H1 (cell line): Measurements from ENCODE around the gene DHX32. TPM values are rescaled to one million over a fixed set of nuclear protein-coding genes. Genes with fewer than 3 reads are reported as not detected.

Experiments used
- CTCF ChIA-PET: fragments of 300-600 bp; sonication (Branson Sonifier 250); formaldehyde crosslinking; loops from one replicate; lab custom pipeline; 2021; ENCODE audit not compliant: partially characterized antibody; lab: Charles Lee
- POLR2A ChIA-PET: fragments of 300-600 bp; sonication (Branson Sonifier 250); formaldehyde crosslinking; loops from one replicate; lab custom pipeline; 2021; ENCODE audit warnings: inconsistent platforms; ENCODE audit not compliant: partially characterized antibody; lab: Charles Lee
- DNase-seq, 2 experiments: peaks; one replicate each; pipeline versions ENCODE4 v3.0.0 to v3.0.0-alpha.2; 2010 to 2022; ENCODE audit warnings: low spot score in 2 of 2, low read depth in 1 of 2, mixed read lengths in 1 of 2
- FAIRE-seq: peaks from 2 replicates; lab custom pipeline; 2011; peaks lifted over from hg19 to GRCh38; lab: Jason Lieb, UNC
- H2AFZ ChIP-seq: 2 replicates; pipeline ENCODE4 v1.8.1; 2012; ENCODE audit warnings: low read length, inconsistent platforms
- H2AK5ac ChIP-seq: 2 replicates; pipeline ENCODE4 v1.6.1; 2013; ENCODE audit warnings: low read depth, low read length
- H2BK120ac ChIP-seq: replicated peaks from 2 replicates; pipeline ENCODE3; 2013; ENCODE audit warnings: low read depth, low read length, inconsistent platforms
- H2BK12ac ChIP-seq: 2 replicates; pipeline ENCODE4 v1.6.1; 2013; ENCODE audit warnings: low read depth, low read length
- H2BK15ac ChIP-seq: 2 replicates; pipeline ENCODE4 v1.6.1; 2013; ENCODE audit warnings: low read length
- H2BK20ac ChIP-seq: 2 replicates; pipeline ENCODE4 v1.6.1; 2013; ENCODE audit warnings: low read length
- H2BK5ac ChIP-seq: 2 replicates; pipeline ENCODE4 v1.6.1; 2013; ENCODE audit warnings: low read depth, low read length
- H3K14ac ChIP-seq: 2 replicates; pipeline ENCODE4 v1.6.1; 2013; ENCODE audit warnings: inconsistent platforms; ENCODE audit not compliant: insufficient read length
- H3K18ac ChIP-seq: 2 replicates; pipeline ENCODE4 v1.6.1; 2013; ENCODE audit warnings: low read length; ENCODE audit errors: extremely low read depth
- H3K23ac ChIP-seq: 2 replicates; pipeline ENCODE4 v1.6.1; 2013; ENCODE audit warnings: inconsistent platforms; ENCODE audit not compliant: insufficient read length
- H3K23me2 ChIP-seq: 2 replicates; pipeline ENCODE4 v1.6.1; 2013; ENCODE audit warnings: low read depth, low read length
- H3K27ac ChIP-seq: 2 replicates; pipeline ENCODE4 v1.6.1; 2011; ENCODE audit warnings: low read depth, low read length, inconsistent platforms
- H3K27me3 ChIP-seq, 4 experiments: replicated peaks in 1 of 4; 1 replicate in 1 of 4; 2 replicates in 3 of 4; pipeline versions ENCODE4 v1.6.1 to v1.8.1; 2011 to 2013; ENCODE audit warnings: low read length in 3 of 4, mild to moderate bottlenecking in 3 of 4, inconsistent platforms in 2 of 4, mixed read lengths in 2 of 4, moderate library complexity in 1 of 4; ENCODE audit not compliant: control insufficient read depth in 3 of 4, insufficient read depth in 3 of 4; ENCODE audit errors: extremely low read depth in 1 of 4
- H3K36me3 ChIP-seq, 4 experiments: 2 replicates each; pipeline versions ENCODE4 v1.6.1 to v1.8.1; 2011 to 2013; ENCODE audit warnings: mild to moderate bottlenecking in 4 of 4, low read length in 3 of 4, moderate library complexity in 2 of 4, control low read depth in 1 of 4, inconsistent platforms in 1 of 4; ENCODE audit not compliant: insufficient read depth in 4 of 4, control insufficient read depth in 2 of 4
- H3K4ac ChIP-seq: replicated peaks from 2 replicates; pipeline ENCODE3; 2013; ENCODE audit warnings: low read length, low read depth, mixed read lengths, inconsistent platforms; ENCODE audit not compliant: insufficient read length
- H3K4me1 ChIP-seq, 4 experiments: replicated peaks in 1 of 4; 1 replicate in 1 of 4; 2 replicates in 3 of 4; pipeline versions ENCODE4 v1.6.1 to v1.8.1; 2011 to 2013; ENCODE audit warnings: low read length in 3 of 4, inconsistent platforms in 2 of 4, mixed read lengths in 1 of 4; ENCODE audit not compliant: insufficient read depth in 4 of 4, control insufficient read depth in 3 of 4
- H3K4me2 ChIP-seq, 2 experiments: 2 replicates each; pipeline versions ENCODE4 v1.6.1 to v1.8.1; 2011 to 2013; ENCODE audit warnings: low read depth in 2 of 2, low read length in 2 of 2, control low read depth in 1 of 2, inconsistent platforms in 1 of 2, mild to moderate bottlenecking in 1 of 2; ENCODE audit not compliant: insufficient read depth in 1 of 2
- H3K4me3 ChIP-seq, 4 experiments: fragments of 200-600, 300-600 bp in 1 of 4; sonication (generic), shearing (Covaris generic), sonication (Bioruptor Twin) in 1 of 4; 2 replicates each; pipeline versions ENCODE4 v1.5.1 to v1.8.1; 2011 to 2016; ENCODE audit warnings: low read length in 4 of 4, low read depth in 3 of 4, control low read depth in 2 of 4, inconsistent platforms in 2 of 4, mild to moderate bottlenecking in 2 of 4, mixed read lengths in 1 of 4, moderate library complexity in 1 of 4; ENCODE audit not compliant: insufficient read depth in 2 of 4; ENCODE audit errors: extremely low read depth in 1 of 4
- H3K56ac ChIP-seq: replicated peaks from 2 replicates; pipeline ENCODE3; 2013; ENCODE audit warnings: low read depth, mild to moderate bottlenecking, mixed read lengths, low read length, inconsistent platforms; ENCODE audit not compliant: insufficient read length
- H3K79me1 ChIP-seq: 2 replicates; pipeline ENCODE4 v1.6.1; 2013; ENCODE audit warnings: low read depth, low read length, control low read depth
- H3K79me2 ChIP-seq, 2 experiments: 2 replicates each; pipeline versions ENCODE4 v1.6.1 to v1.8.1; 2012 to 2013; ENCODE audit warnings: low read length in 2 of 2, mild to moderate bottlenecking in 2 of 2, inconsistent platforms in 1 of 2; ENCODE audit not compliant: insufficient read depth in 2 of 2, control insufficient read depth in 1 of 2
- H3K9ac ChIP-seq, 4 experiments: replicated peaks in 1 of 4; 1 replicate in 1 of 4; 2 replicates in 3 of 4; pipeline versions ENCODE4 v1.6.1 to v1.8.1; 2011 to 2013; ENCODE audit warnings: low read depth in 3 of 4, low read length in 3 of 4, control low read depth in 2 of 4, mild to moderate bottlenecking in 2 of 4, moderate library complexity in 2 of 4, inconsistent platforms in 1 of 4; ENCODE audit errors: extremely low read depth in 1 of 4
- H3K9me3 ChIP-seq, 2 experiments: 2 replicates each; pipeline versions ENCODE4 v1.6.1 to v1.8.1; 2012 to 2013; ENCODE audit warnings: mild to moderate bottlenecking in 2 of 2, moderate library complexity in 2 of 2, control low read depth in 1 of 2, inconsistent platforms in 1 of 2, low read depth in 1 of 2, low read length in 1 of 2, mixed read lengths in 1 of 2; ENCODE audit not compliant: insufficient read depth in 2 of 2
- H4K20me1 ChIP-seq, 2 experiments: replicated peaks in 1 of 2; 2 replicates each; pipeline versions ENCODE3 to v1.8.1; 2011 to 2013; ENCODE audit warnings: inconsistent platforms in 2 of 2, low read length in 2 of 2, mild to moderate bottlenecking in 1 of 2; ENCODE audit not compliant: insufficient read depth in 2 of 2, control insufficient read depth in 1 of 2
- H4K5ac ChIP-seq: 2 replicates; pipeline ENCODE4 v1.6.1; 2013; ENCODE audit warnings: low read length, low read depth, mixed read lengths, inconsistent platforms; ENCODE audit not compliant: insufficient read length
- H4K8ac ChIP-seq: 2 replicates; pipeline ENCODE4 v1.8.0; 2013; ENCODE audit warnings: mild to moderate bottlenecking, moderate library complexity, low read length, inconsistent platforms; ENCODE audit not compliant: insufficient read depth; ENCODE audit errors: extremely low read depth
- H4K91ac ChIP-seq: replicated peaks from 2 replicates; pipeline ENCODE3; 2013; ENCODE audit warnings: low read length, mixed read lengths, inconsistent platforms; ENCODE audit not compliant: insufficient read length
- BRCA1 ChIP-seq: IDR thresholded peaks from 2 replicates; pipeline ENCODE4 v1.6.1; 2012; ENCODE audit warnings: low read depth, low read length, improper control_type of control experiment
- CBX8 ChIP-seq: fragments of 300-800, 300-1000 bp; sonication (generic); IDR thresholded peaks from 2 replicates; pipeline ENCODE4 v1.7.1; 2016; ENCODE audit warnings: low read depth, low read length, borderline replicate concordance
- CEBPB ChIP-seq: IDR thresholded peaks from 2 replicates; pipeline ENCODE4 v1.6.1; 2012; ENCODE audit warnings: low read depth, low read length
- CHD1 ChIP-seq: IDR thresholded peaks from 2 replicates; pipeline ENCODE4 v1.6.1; 2012; ENCODE audit warnings: low read depth, low read length, improper control_type of control experiment
- CREB1 ChIP-seq: IDR thresholded peaks from 2 replicates; pipeline ENCODE4 v1.6.1; 2012; ENCODE audit warnings: inconsistent platforms
- EGR1 ChIP-seq: IDR thresholded peaks from 2 replicates; pipeline ENCODE4 v1.6.1; 2011; ENCODE audit warnings: low read depth, low read length, borderline replicate concordance
- GTF2F1 ChIP-seq: IDR thresholded peaks from 2 replicates; pipeline ENCODE4 v1.6.1; 2012; ENCODE audit warnings: low read depth, low read length, improper control_type of control experiment, borderline replicate concordance
- KDM5A ChIP-seq: fragments of 200-600 bp; IDR thresholded peaks from 2 replicates; pipeline ENCODE4 v1.7.1; 2012; ENCODE audit warnings: mild to moderate bottlenecking, low read length, inconsistent platforms, mixed read lengths
- SP4 ChIP-seq: IDR thresholded peaks from 2 replicates; pipeline ENCODE4 v1.6.1; 2012; ENCODE audit warnings: low read length, inconsistent platforms
- SUZ12 ChIP-seq: fragments of 200-600 bp; sonication (generic); IDR thresholded peaks from 2 replicates; pipeline ENCODE4 v1.6.1; 2012; ENCODE audit warnings: mild to moderate bottlenecking, inconsistent platforms, low read length, moderate library complexity, mixed read lengths
- WGBS, 2 experiments: shearing (Covaris generic) in 1 of 2; methylation state at CpG; one replicate each; pipeline versions ENCODE4 v1.1.6 to v1.1.7; 2013 to 2015; ENCODE audit warnings: low lambda C conversion rate in 2 of 2, mixed read lengths in 2 of 2, inconsistent platforms in 1 of 2, low coverage in 1 of 2, missing lambda C conversion rate in 1 of 2; ENCODE audit not compliant: insufficient replicate concordance in 2 of 2, insufficient coverage in 1 of 2, insufficient read length in 1 of 2; ENCODE audit errors: extremely low coverage in 1 of 2, missing lambda C conversion rate in 1 of 2; 5-methylcytosine and 5-hydroxymethylcytosine counted together
- polyA plus RNA-seq, 7 experiments: library from polyadenylated mRNA; depleted of rRNA in 3 of 7; stranded (reverse) in 5 of 7; unstranded in 2 of 7; fragments of >200 nt in 5 of 7; fragments of 200-250 nt in 2 of 7; gene quantifications; 1 replicate in 5 of 7; 2 replicates in 1 of 7; 4 replicates in 1 of 7; pipeline versions ENCODE4 v1.2.1 to v1.2.3, GENCODE V29; 2011 to 2013; ENCODE audit warnings: missing spikeins in 2 of 7, mixed read lengths in 2 of 7
- total RNA-seq: library from RNA; stranded (reverse); fragmentation: NEBNext Ultra II Directional; extraction: Animal tissue kit (Norgen Biotek cat#: 25700); gene quantifications from 2 replicates; pipeline ENCODE4 v1.2.1, GENCODE V29; 2021
- TF ChIP-seq, protein P1 (sequence below): IDR thresholded peaks from 2 replicates; pipeline ENCODE4 v1.6.1; 2011; ENCODE audit warnings: low read length, improper control_type of control experiment
- TF ChIP-seq, protein P2 (sequence below), 3 experiments: IDR thresholded peaks; 1 replicate in 2 of 3; 2 replicates in 1 of 3; pipeline versions ENCODE4 v1.5.1 to v1.6.1; 2011; ENCODE audit warnings: low read length in 3 of 3, mild to moderate bottlenecking in 3 of 3, inconsistent platforms in 2 of 3, low read depth in 1 of 3, moderate library complexity in 1 of 3; ENCODE audit not compliant: insufficient read depth in 1 of 3; ENCODE audit errors: control extremely low read depth in 1 of 3

Gene DHX32
- total and polyA plus RNA-seq, 2 of the 8 experiments (the other 6 are each of a cell fraction or from before 2014, with no cell fraction given) = 12.4 to 15.8 TPM

DNA sequence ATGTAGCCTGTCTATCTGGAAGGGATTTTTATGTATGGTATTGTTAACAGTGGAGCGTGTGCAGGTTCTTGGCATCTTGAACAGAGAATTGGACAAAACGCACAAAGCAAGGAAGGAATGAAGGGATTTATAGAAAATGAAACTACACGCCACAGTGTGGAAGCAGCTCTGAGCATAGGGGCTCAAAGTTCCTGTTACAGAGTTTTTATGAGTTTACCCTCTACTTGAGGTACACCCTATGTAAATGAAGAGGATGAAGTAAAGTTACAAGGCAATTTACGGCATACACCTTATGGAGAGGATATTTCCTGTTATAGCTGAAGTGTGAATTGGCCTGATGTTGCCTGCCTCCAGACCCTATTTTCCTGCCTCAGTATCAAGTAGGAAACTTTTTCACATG, 48.5 kb upstream of the DHX32 start:
- no peak overlapping the region for H3K4ac ChIP-seq
- no peak overlapping the region for H2BK120ac ChIP-seq
- no peaks in the 10 kb centered on the region for H4K20me1 ChIP-seq
- no peak overlapping the region for H2AK5ac ChIP-seq
- 97% methylated on average over 4 of the region's 4 CpGs; no CpG with 5 or more reads in 1 of the 2 experiments for WGBS, 2 experiments
- no peak overlapping the region for H3K4me2 ChIP-seq
- no peak overlapping the region for H3K4me3 ChIP-seq
- H3K27ac ChIP-seq = no peak overlapping the region
- no peak overlapping the region for H2BK12ac ChIP-seq
- ChIA-PET CTCF (interaction anchor here (1.2 kb wide), 1 partner anchor 47 kb away, joined by 3 read pairs; no protein-coding TSS in a partner anchor), POLR2A (interaction anchor here (0.7 kb wide), 1 partner anchor 497 kb away, joined by 3 read pairs; no protein-coding TSS in a partner anchor)
- H2BK15ac ChIP-seq = no peak overlapping the region
- no peak overlapping the region for H3K14ac ChIP-seq
- H3K36me3 ChIP-seq = no peaks in the 10 kb centered on the region
- peaks cover 0 to under 1% (median under 1%) of the 10 kb centered on the region in 4 experiments; a peak in 3 of 7 replicates for H3K4me1 ChIP-seq
- no peak overlapping the region for H4K91ac ChIP-seq
- H3K23ac ChIP-seq = no peak overlapping the region
- H3K9ac ChIP-seq = no peak overlapping the region
- no peak overlapping the region for H3K56ac ChIP-seq
- H3K79me1 ChIP-seq = no peaks in the 10 kb centered on the region
- peaks cover 3% of the 10 kb centered on the region in 2 experiments; a peak in 3 of 4 replicates for H3K9me3 ChIP-seq
- H3K27me3 ChIP-seq = no peaks in the 10 kb centered on the region
- no peak overlapping the region for H4K5ac ChIP-seq
- H2BK5ac ChIP-seq = no peak overlapping the region
- no peak overlapping the region for H2AFZ ChIP-seq
- H3K79me2 ChIP-seq = no peaks in the 10 kb centered on the region
- H3K18ac ChIP-seq = no peak overlapping the region
- no peak for DNase-seq
- H4K8ac ChIP-seq = no peak overlapping the region
- no peaks in the 10 kb centered on the region for H3K23me2 ChIP-seq
- H2BK20ac ChIP-seq = no peak overlapping the region
- FAIRE-seq = no peak
- TF ChIP-seq CHD1 = no peak
- TF ChIP-seq CBX8 = no peak
- TF ChIP-seq, protein P1, sequence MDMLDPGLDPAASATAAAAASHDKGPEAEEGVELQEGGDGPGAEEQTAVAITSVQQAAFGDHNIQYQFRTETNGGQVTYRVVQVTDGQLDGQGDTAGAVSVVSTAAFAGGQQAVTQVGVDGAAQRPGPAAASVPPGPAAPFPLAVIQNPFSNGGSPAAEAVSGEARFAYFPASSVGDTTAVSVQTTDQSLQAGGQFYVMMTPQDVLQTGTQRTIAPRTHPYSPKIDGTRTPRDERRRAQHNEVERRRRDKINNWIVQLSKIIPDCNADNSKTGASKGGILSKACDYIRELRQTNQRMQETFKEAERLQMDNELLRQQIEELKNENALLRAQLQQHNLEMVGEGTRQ = no peak
- TF ChIP-seq KDM5A = no peak
- TF ChIP-seq CEBPB = no peak
- no peak for TF ChIP-seq EGR1
- TF ChIP-seq SUZ12 = no peak
- TF ChIP-seq CREB1 = no peak
- no peak for TF ChIP-seq BRCA1
- TF ChIP-seq, protein P2, sequence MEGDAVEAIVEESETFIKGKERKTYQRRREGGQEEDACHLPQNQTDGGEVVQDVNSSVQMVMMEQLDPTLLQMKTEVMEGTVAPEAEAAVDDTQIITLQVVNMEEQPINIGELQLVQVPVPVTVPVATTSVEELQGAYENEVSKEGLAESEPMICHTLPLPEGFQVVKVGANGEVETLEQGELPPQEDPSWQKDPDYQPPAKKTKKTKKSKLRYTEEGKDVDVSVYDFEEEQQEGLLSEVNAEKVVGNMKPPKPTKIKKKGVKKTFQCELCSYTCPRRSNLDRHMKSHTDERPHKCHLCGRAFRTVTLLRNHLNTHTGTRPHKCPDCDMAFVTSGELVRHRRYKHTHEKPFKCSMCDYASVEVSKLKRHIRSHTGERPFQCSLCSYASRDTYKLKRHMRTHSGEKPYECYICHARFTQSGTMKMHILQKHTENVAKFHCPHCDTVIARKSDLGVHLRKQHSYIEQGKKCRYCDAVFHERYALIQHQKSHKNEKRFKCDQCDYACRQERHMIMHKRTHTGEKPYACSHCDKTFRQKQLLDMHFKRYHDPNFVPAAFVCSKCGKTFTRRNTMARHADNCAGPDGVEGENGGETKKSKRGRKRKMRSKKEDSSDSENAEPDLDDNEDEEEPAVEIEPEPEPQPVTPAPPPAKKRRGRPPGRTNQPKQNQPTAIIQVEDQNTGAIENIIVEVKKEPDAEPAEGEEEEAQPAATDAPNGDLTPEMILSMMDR (IDR thresholded peaks at IDR 0.05; ENCODE audit: control extremely low read depth in 1 of 3, insufficient read depth in 1 of 3, low read depth in 1 of 3, low read length in 3 of 3) = no peak
- no peak for TF ChIP-seq GTF2F1
- no peak for TF ChIP-seq SP4
